HepG2 (cell line): ENCODE data around the gene CNTRL. TPM values are rescaled to one million over a fixed set of nuclear protein-coding genes. Genes with fewer than 3 reads are reported as not detected.

Source experiments
- ADNP ChIP-seq: sonication (generic); formaldehyde crosslinking; IDR thresholded peaks from 2 replicates; pipeline ENCODE4 v1.4.0; 2020; ENCODE audit warnings: missing genetic modification reagents
- ELF4 ChIP-seq: sonication (generic); formaldehyde crosslinking; IDR thresholded peaks from 2 replicates; pipeline ENCODE4 v1.5.0; 2020; ENCODE audit warnings: missing genetic modification reagents, mild to moderate bottlenecking, moderate library complexity, borderline replicate concordance
- GABPA ChIP-seq, 2 experiments: IDR thresholded peaks; 2 replicates each; pipeline ENCODE4 v1.6.1; 2011 to 2016; ENCODE audit warnings: low read depth in 2 of 2, low read length in 1 of 2, missing biosample characterization in 1 of 2, missing genetic modification characterization in 1 of 2
- MAF1 ChIP-seq: sonication (generic); formaldehyde crosslinking; IDR thresholded peaks from 2 replicates; pipeline ENCODE4 v1.5.0; 2020; ENCODE audit warnings: missing genetic modification reagents, borderline replicate concordance
- NCOA2 ChIP-seq: sonication (generic); formaldehyde crosslinking; IDR thresholded peaks from 2 replicates; pipeline ENCODE4 v1.8.0; 2022; ENCODE audit warnings: inconsistent platforms
- NR2F6 ChIP-seq, 2 experiments: IDR thresholded peaks; 2 replicates each; pipeline ENCODE4 v1.6.1; 2016; ENCODE audit warnings: antibody characterized with exemption in 1 of 2, mild to moderate bottlenecking in 1 of 2
- ONECUT2 ChIP-seq: sonication (generic); formaldehyde crosslinking; IDR thresholded peaks from 2 replicates; pipeline ENCODE4 v1.4.0; 2020; ENCODE audit warnings: missing genetic modification reagents
- PCBP1 ChIP-seq: fragments of 200-400 bp; formaldehyde crosslinking; IDR thresholded peaks from 2 replicates; pipeline ENCODE4 v1.6.1; 2017; ENCODE audit warnings: mild to moderate bottlenecking, low read depth, low read length, borderline replicate concordance
- ZNF317 ChIP-seq: sonication (generic); formaldehyde crosslinking; IDR thresholded peaks from 2 replicates; pipeline ENCODE4 v1.5.0; 2020; ENCODE audit warnings: mild to moderate bottlenecking, missing genetic modification reagents
- ZNF326 ChIP-seq: sonication (generic); formaldehyde crosslinking; IDR thresholded peaks from 2 replicates; pipeline ENCODE4 v1.4.0; 2020; ENCODE audit warnings: missing genetic modification reagents, borderline replicate concordance
- ZNF329 ChIP-seq: sonication (generic); formaldehyde crosslinking; IDR thresholded peaks from 2 replicates; pipeline ENCODE4 v1.9.0; 2021; ENCODE audit warnings: low read depth, mild to moderate bottlenecking, missing genetic modification reagents
- ZNF343 ChIP-seq: sonication (generic); formaldehyde crosslinking; IDR thresholded peaks from 2 replicates; pipeline ENCODE4 v1.4.0; 2020; ENCODE audit warnings: mild to moderate bottlenecking, missing genetic modification reagents
- ZNF550 ChIP-seq: sonication (generic); formaldehyde crosslinking; IDR thresholded peaks from 2 replicates; pipeline ENCODE4 v1.4.0; 2020; ENCODE audit warnings: mild to moderate bottlenecking, missing genetic modification reagents, borderline replicate concordance
- ZNF614 ChIP-seq: IDR thresholded peaks from 2 replicates; pipeline ENCODE4 v1.6.1; 2018; ENCODE audit warnings: missing biosample characterization, missing genetic modification reagents, inconsistent platforms, borderline replicate concordance
- ZNF749 ChIP-seq: sonication (generic); formaldehyde crosslinking; IDR thresholded peaks from 2 replicates; pipeline ENCODE4 v1.8.0; 2022; ENCODE audit warnings: mild to moderate bottlenecking, missing genetic modification reagents, moderate library complexity, borderline replicate concordance
- ZNF761 ChIP-seq: sonication (generic); formaldehyde crosslinking; conservative IDR thresholded peaks from 2 replicates; pipeline ENCODE4 v1.4.0; 2020; ENCODE audit warnings: mild to moderate bottlenecking, missing genetic modification reagents
- polyA plus RNA-seq, 8 experiments: library from polyadenylated mRNA; depleted of rRNA in 3 of 8; stranded (reverse) in 7 of 8; unstranded in 1 of 8; fragments of >200 nt; fragmentation: Illumina TruSeq in 4 of 8; extraction: Trizol in 4 of 8; gene quantifications; 2 replicates each; pipeline versions ENCODE4 v1.2.1 to v1.2.3, GENCODE V29; 2011 to 2016; ENCODE audit warnings: low read depth in 4 of 8, missing spikeins in 1 of 8, mixed read lengths in 1 of 8; ENCODE audit not compliant: insufficient read depth in 1 of 8
- total RNA-seq, 5 experiments: library from RNA; depleted of rRNA; stranded (reverse); fragments of >200 nt; fragmentation: Illumina TruSeq; extraction: Trizol; gene quantifications; 2 replicates each; pipeline ENCODE4 v1.2.3, GENCODE V29; 2016; ENCODE audit warnings: low read depth in 1 of 5
- TF ChIP-seq, protein P1 (sequence below): sonication (generic); formaldehyde crosslinking; IDR thresholded peaks from 2 replicates; pipeline ENCODE4 v1.8.1; 2022; ENCODE audit warnings: low read depth, mild to moderate bottlenecking, missing genetic modification reagents
- TF ChIP-seq, protein P2 (sequence below): sonication (generic); formaldehyde crosslinking; conservative IDR thresholded peaks from 2 replicates; pipeline ENCODE4 v1.4.0; 2020; ENCODE audit warnings: missing genetic modification reagents
- TF ChIP-seq, protein P3 (sequence below): sonication (generic); formaldehyde crosslinking; IDR thresholded peaks from 2 replicates; pipeline ENCODE4 v1.5.1; 2020; ENCODE audit warnings: mild to moderate bottlenecking, moderate library complexity, missing genetic modification reagents
- TF ChIP-seq, protein P4 (sequence below): sonication (generic); formaldehyde crosslinking; IDR thresholded peaks from 2 replicates; pipeline ENCODE4 v1.9.0; 2021; ENCODE audit warnings: missing genetic modification reagents, borderline replicate concordance

Gene CNTRL
- total and polyA plus RNA-seq, 2 of the 13 experiments (the other 11 are each of a cell fraction or from before 2014, with no cell fraction given) = 7.5 to 11.8 TPM

DNA sequence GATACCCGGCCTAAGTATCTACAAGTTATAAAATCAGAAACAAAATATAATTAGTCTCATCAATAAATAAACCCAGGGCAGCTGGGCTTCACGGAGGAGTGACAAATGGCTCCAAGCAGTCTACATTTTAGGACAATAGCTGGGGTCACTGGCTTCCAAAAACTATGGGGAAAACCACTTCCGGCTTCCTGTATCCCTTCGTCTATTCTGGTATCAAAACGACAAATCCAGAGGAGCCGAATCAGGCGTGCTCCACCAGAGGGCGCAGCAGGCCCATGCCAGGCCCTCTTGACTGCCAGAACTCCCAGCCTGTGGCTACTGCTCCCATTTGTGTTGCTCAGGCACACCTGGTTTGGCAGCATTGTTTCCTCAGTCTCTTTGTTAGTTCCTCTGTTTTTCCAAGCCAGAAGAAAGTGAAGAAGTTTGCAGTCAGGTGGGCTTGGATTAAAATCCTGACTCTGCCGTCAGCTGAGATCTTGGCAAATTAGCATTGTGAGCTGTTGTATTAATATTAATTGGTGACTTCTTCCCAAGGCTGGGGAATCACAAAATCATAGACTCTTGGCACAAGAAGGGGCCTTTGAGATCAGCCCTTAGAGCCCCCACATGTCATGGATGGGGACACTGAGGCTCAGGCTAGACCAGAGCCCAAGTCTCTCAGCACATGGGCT, 138.5 kb downstream of the CNTRL start (continued):
- TF ChIP-seq MAF1 (no peak), NCOA2 (CRISPR knock-in tag) (no peak; the same call in 1 of the 2 replicates), ZNF761 (CRISPR knock-in tag) (no peak), NR2F6 (IDR thresholded peaks at IDR 0.05) (no peak), NR2F6 (CRISPR knock-in tag; IDR thresholded peaks at IDR 0.05) (0 out of 2 replicates have a peak, but pooled peaks have one; percentile 13), GABPA (IDR thresholded peaks at IDR 0.05; ENCODE audit: low read depth, low read length) (no peak), GABPA (CRISPR knock-in tag; IDR thresholded peaks at IDR 0.05; ENCODE audit: low read depth) (peak; percentile 76), ZNF326 (no peak), ADNP (CRISPR knock-in tag) (no peak), ZNF614 (CRISPR knock-in tag) (no peak), ZNF329 (CRISPR knock-in tag) (no peak), ELF4 (CRISPR knock-in tag) (0 out of 2 replicates have a peak, but pooled peaks have one; percentile 62), ZNF317 (CRISPR knock-in tag) (no peak), ONECUT2 (CRISPR knock-in tag) (no peak), ZNF749 (CRISPR knock-in tag) (no peak), ZNF550 (CRISPR knock-in tag) (no peak), PCBP1 (no peak), ZNF343 (no peak)
- TF ChIP-seq, protein P1, sequence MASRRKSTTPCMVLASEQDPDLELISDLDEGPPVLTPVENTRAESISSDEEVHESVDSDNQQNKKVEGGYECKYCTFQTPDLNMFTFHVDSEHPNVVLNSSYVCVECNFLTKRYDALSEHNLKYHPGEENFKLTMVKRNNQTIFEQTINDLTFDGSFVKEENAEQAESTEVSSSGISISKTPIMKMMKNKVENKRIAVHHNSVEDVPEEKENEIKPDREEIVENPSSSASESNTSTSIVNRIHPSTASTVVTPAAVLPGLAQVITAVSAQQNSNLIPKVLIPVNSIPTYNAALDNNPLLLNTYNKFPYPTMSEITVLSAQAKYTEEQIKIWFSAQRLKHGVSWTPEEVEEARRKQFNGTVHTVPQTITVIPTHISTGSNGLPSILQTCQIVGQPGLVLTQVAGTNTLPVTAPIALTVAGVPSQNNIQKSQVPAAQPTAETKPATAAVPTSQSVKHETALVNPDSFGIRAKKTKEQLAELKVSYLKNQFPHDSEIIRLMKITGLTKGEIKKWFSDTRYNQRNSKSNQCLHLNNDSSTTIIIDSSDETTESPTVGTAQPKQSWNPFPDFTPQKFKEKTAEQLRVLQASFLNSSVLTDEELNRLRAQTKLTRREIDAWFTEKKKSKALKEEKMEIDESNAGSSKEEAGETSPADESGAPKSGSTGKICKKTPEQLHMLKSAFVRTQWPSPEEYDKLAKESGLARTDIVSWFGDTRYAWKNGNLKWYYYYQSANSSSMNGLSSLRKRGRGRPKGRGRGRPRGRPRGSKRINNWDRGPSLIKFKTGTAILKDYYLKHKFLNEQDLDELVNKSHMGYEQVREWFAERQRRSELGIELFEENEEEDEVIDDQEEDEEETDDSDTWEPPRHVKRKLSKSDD (CRISPR knock-in tag) = no peak
- TF ChIP-seq, protein P2, sequence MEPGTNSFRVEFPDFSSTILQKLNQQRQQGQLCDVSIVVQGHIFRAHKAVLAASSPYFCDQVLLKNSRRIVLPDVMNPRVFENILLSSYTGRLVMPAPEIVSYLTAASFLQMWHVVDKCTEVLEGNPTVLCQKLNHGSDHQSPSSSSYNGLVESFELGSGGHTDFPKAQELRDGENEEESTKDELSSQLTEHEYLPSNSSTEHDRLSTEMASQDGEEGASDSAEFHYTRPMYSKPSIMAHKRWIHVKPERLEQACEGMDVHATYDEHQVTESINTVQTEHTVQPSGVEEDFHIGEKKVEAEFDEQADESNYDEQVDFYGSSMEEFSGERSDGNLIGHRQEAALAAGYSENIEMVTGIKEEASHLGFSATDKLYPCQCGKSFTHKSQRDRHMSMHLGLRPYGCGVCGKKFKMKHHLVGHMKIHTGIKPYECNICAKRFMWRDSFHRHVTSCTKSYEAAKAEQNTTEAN (CRISPR knock-in tag) = no peak
- TF ChIP-seq, protein P3, sequence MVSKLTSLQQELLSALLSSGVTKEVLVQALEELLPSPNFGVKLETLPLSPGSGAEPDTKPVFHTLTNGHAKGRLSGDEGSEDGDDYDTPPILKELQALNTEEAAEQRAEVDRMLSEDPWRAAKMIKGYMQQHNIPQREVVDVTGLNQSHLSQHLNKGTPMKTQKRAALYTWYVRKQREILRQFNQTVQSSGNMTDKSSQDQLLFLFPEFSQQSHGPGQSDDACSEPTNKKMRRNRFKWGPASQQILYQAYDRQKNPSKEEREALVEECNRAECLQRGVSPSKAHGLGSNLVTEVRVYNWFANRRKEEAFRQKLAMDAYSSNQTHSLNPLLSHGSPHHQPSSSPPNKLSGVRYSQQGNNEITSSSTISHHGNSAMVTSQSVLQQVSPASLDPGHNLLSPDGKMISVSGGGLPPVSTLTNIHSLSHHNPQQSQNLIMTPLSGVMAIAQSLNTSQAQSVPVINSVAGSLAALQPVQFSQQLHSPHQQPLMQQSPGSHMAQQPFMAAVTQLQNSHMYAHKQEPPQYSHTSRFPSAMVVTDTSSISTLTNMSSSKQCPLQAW (CRISPR knock-in tag) = peak; percentile 25; the same call in 1 of the 2 replicates
- TF ChIP-seq, protein P4, sequence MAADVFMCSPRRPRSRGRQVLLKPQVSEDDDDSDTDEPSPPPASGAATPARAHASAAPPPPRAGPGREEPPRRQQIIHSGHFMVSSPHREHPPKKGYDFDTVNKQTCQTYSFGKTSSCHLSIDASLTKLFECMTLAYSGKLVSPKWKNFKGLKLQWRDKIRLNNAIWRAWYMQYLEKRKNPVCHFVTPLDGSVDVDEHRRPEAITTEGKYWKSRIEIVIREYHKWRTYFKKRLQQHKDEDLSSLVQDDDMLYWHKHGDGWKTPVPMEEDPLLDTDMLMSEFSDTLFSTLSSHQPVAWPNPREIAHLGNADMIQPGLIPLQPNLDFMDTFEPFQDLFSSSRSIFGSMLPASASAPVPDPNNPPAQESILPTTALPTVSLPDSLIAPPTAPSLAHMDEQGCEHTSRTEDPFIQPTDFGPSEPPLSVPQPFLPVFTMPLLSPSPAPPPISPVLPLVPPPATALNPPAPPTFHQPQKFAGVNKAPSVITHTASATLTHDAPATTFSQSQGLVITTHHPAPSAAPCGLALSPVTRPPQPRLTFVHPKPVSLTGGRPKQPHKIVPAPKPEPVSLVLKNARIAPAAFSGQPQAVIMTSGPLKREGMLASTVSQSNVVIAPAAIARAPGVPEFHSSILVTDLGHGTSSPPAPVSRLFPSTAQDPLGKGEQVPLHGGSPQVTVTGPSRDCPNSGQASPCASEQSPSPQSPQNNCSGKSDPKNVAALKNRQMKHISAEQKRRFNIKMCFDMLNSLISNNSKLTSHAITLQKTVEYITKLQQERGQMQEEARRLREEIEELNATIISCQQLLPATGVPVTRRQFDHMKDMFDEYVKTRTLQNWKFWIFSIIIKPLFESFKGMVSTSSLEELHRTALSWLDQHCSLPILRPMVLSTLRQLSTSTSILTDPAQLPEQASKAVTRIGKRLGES (CRISPR knock-in tag) = no peak
